ENCODE data around the gene RGS7.

The RGS7 gene

GRCh38 chr1:241275981-241276380 is 81.0 kb downstream of the RGS7 start:
- no peak overlapping the region for H3K23ac ChIP-seq (ENCODE audit: low read length)
- no peaks in the 10 kb centered on the region for H3K79me2 ChIP-seq (ENCODE audit: control insufficient read depth, insufficient read depth, low read length)
- H3K56ac ChIP-seq (ENCODE audit: low read length): no peak overlapping the region
- H2BK5ac ChIP-seq (ENCODE audit: low read length): no peak overlapping the region
- no peak overlapping the region for H3K18ac ChIP-seq (ENCODE audit: low read length)
- H3K4me1 ChIP-seq (ENCODE audit: control insufficient read depth, low read depth, low read length): no peaks in the 10 kb centered on the region
- no peaks in the 10 kb centered on the region for H3K27me3 ChIP-seq (ENCODE audit: insufficient read depth, low read length, poor library complexity)
- H3K4ac ChIP-seq (ENCODE audit: low read depth, low read length): no peak overlapping the region
- no peak overlapping the region for H3K27ac ChIP-seq (ENCODE audit: low read depth, low read length)
- no peaks in the 10 kb centered on the region for H3K79me1 ChIP-seq (ENCODE audit: low read length)
- DNase-seq: peak; percentile 56
- no CpG with 5 or more reads among the region's 5 CpGs for WGBS (ENCODE audit: extremely low coverage, insufficient coverage, low lambda C conversion rate)
- H3K4me2 ChIP-seq (ENCODE audit: low read length): no peak overlapping the region
- no peak overlapping the region for H2AK5ac ChIP-seq (ENCODE audit: low read length)
- H2BK15ac ChIP-seq (replicated peaks; ENCODE audit: low read depth): no peak overlapping the region
- no peak overlapping the region for H3K4me3 ChIP-seq (ENCODE audit: low read length)
- no peaks in the 10 kb centered on the region for H3K36me3 ChIP-seq (ENCODE audit: control insufficient read depth, insufficient read depth, low read length)
- H3K9ac ChIP-seq (ENCODE audit: low read length): no peak overlapping the region
- no peak overlapping the region for H2BK120ac ChIP-seq (ENCODE audit: low read depth, low read length)
- H4K8ac ChIP-seq (ENCODE audit: low read depth, low read length): no peak overlapping the region
- no peak overlapping the region for H4K5ac ChIP-seq (ENCODE audit: low read length)

- Histone ChIP-seq H4K8ac (ENCODE audit: low read depth, low read length) (no peak overlapping the region), H2AK5ac (ENCODE audit: low read length) (no peak overlapping the region), H3K4ac (ENCODE audit: low read depth, low read length) (no peak overlapping the region), H3K4me2 (ENCODE audit: low read length) (no peak overlapping the region), H3K79me2 (ENCODE audit: control insufficient read depth, insufficient read depth, low read length) (no peaks in the 10 kb centered on the region), H4K5ac (ENCODE audit: low read length) (no peak overlapping the region), H3K27ac (ENCODE audit: low read depth, low read length) (no peak overlapping the region), H3K4me1 (ENCODE audit: control insufficient read depth, low read depth, low read length) (no peaks in the 10 kb centered on the region), H3K23ac (ENCODE audit: low read length) (no peak overlapping the region), H3K9ac (ENCODE audit: low read length) (no peak overlapping the region), H3K36me3 (ENCODE audit: control insufficient read depth, insufficient read depth, low read length) (no peaks in the 10 kb centered on the region), H2BK15ac (replicated peaks; ENCODE audit: low read depth) (no peak overlapping the region), H3K27me3 (ENCODE audit: insufficient read depth, low read length, poor library complexity) (no peaks in the 10 kb centered on the region), H3K56ac (ENCODE audit: low read length) (no peak overlapping the region), H3K4me3 (ENCODE audit: low read length) (no peak overlapping the region), H2BK5ac (ENCODE audit: low read length) (no peak overlapping the region), H2BK120ac (ENCODE audit: low read depth, low read length) (no peak overlapping the region), H3K18ac (ENCODE audit: low read length) (no peak overlapping the region), H3K79me1 (ENCODE audit: low read length) (no peaks in the 10 kb centered on the region)
- no peak for DNase-seq
- no CpG with 5 or more reads among the region's 5 CpGs for WGBS (ENCODE audit: extremely low coverage, insufficient coverage, low lambda C conversion rate)
These were observed 81.8 kb downstream of the RGS7 start for GRCh38 chr1:241275226-241275625.

- no peak overlapping the region for H3K27ac ChIP-seq (ENCODE audit: low read depth, low read length)
- no peak overlapping the region for H3K23ac ChIP-seq (ENCODE audit: low read length)
- H3K9ac ChIP-seq (ENCODE audit: low read length): no peak overlapping the region
- no peak overlapping the region for H4K8ac ChIP-seq (ENCODE audit: low read depth, low read length)
- H3K4me1 ChIP-seq (ENCODE audit: control insufficient read depth, low read depth, low read length): no peaks in the 10 kb centered on the region
- no peak overlapping the region for H4K5ac ChIP-seq (ENCODE audit: low read length)
- H3K27me3 ChIP-seq (ENCODE audit: insufficient read depth, low read length, poor library complexity): no peaks in the 10 kb centered on the region
- H3K36me3 ChIP-seq (ENCODE audit: control insufficient read depth, insufficient read depth, low read length): no peaks in the 10 kb centered on the region
- H3K79me1 ChIP-seq (ENCODE audit: low read length): no peaks in the 10 kb centered on the region
- no peak overlapping the region for H2BK120ac ChIP-seq (ENCODE audit: low read depth, low read length)
- no peak overlapping the region for H3K18ac ChIP-seq (ENCODE audit: low read length)
- H2BK15ac ChIP-seq (replicated peaks; ENCODE audit: low read depth): no peak overlapping the region
- H3K79me2 ChIP-seq (ENCODE audit: control insufficient read depth, insufficient read depth, low read length): no peaks in the 10 kb centered on the region
- no peak overlapping the region for H3K4me3 ChIP-seq (ENCODE audit: low read length)
- no peak for DNase-seq
- no peak overlapping the region for H2BK5ac ChIP-seq (ENCODE audit: low read length)
- no peak overlapping the region for H2AK5ac ChIP-seq (ENCODE audit: low read length)
- H3K4me2 ChIP-seq (ENCODE audit: low read length): no peak overlapping the region
- H3K56ac ChIP-seq (ENCODE audit: low read length): no peak overlapping the region
- H3K4ac ChIP-seq (ENCODE audit: low read depth, low read length): no peak overlapping the region
- no CpG with 5 or more reads among the region's 4 CpGs for whole genome bisulfite sequencing (ENCODE audit: extremely low coverage, insufficient coverage, low lambda C conversion rate)
These were observed 82.3 kb downstream of the RGS7 start for GRCh38 chr1:241274693-241275092.

GRCh38 chr1:241272828-241273227 is 84.2 kb downstream of the RGS7 start:
- no peak overlapping the region for H2BK5ac ChIP-seq (ENCODE audit: low read length)
- no peak overlapping the region for H3K4me2 ChIP-seq (ENCODE audit: low read length)
- H2BK120ac ChIP-seq (ENCODE audit: low read depth, low read length): no peak overlapping the region
- no peak overlapping the region for H3K9ac ChIP-seq (ENCODE audit: low read length)
- no peak overlapping the region for H2AK5ac ChIP-seq (ENCODE audit: low read length)
- H3K36me3 ChIP-seq (ENCODE audit: control insufficient read depth, insufficient read depth, low read length): no peaks in the 10 kb centered on the region
- no peak overlapping the region for H4K8ac ChIP-seq (ENCODE audit: low read depth, low read length)
- no peak overlapping the region for H3K27ac ChIP-seq (ENCODE audit: low read depth, low read length)
- H3K4me3 ChIP-seq (ENCODE audit: low read length): no peak overlapping the region
- H4K5ac ChIP-seq (ENCODE audit: low read length): no peak overlapping the region
- no peak for DNase-seq
- H3K79me1 ChIP-seq (ENCODE audit: low read length): no peaks in the 10 kb centered on the region
- H3K27me3 ChIP-seq (ENCODE audit: insufficient read depth, low read length, poor library complexity): no peaks in the 10 kb centered on the region
- no peaks in the 10 kb centered on the region for H3K4me1 ChIP-seq (ENCODE audit: control insufficient read depth, low read depth, low read length)
- H3K56ac ChIP-seq (ENCODE audit: low read length): no peak overlapping the region
- H2BK15ac ChIP-seq (replicated peaks; ENCODE audit: low read depth): no peak overlapping the region
- H3K79me2 ChIP-seq (ENCODE audit: control insufficient read depth, insufficient read depth, low read length): no peaks in the 10 kb centered on the region
- H3K18ac ChIP-seq (ENCODE audit: low read length): no peak overlapping the region
- no peak overlapping the region for H3K4ac ChIP-seq (ENCODE audit: low read depth, low read length)
- H3K23ac ChIP-seq (ENCODE audit: low read length): no peak overlapping the region

- no peak overlapping the region for H3K27ac ChIP-seq (ENCODE audit: low read depth, low read length)
- H2BK15ac ChIP-seq (replicated peaks; ENCODE audit: low read depth): no peak overlapping the region
- H2AK5ac ChIP-seq (ENCODE audit: low read length): no peak overlapping the region
- no peak overlapping the region for H3K4me2 ChIP-seq (ENCODE audit: low read length)
- no peak overlapping the region for H2BK5ac ChIP-seq (ENCODE audit: low read length)
- no peak overlapping the region for H4K5ac ChIP-seq (ENCODE audit: low read length)
- H3K4ac ChIP-seq (ENCODE audit: low read depth, low read length): no peak overlapping the region
- no peak for DNase-seq
- no peak overlapping the region for H3K9ac ChIP-seq (ENCODE audit: low read length)
- no peak overlapping the region for H4K8ac ChIP-seq (ENCODE audit: low read depth, low read length)
- H3K23ac ChIP-seq (ENCODE audit: low read length): no peak overlapping the region
- no peak overlapping the region for H2BK120ac ChIP-seq (ENCODE audit: low read depth, low read length)
- H3K79me1 ChIP-seq (ENCODE audit: low read length): no peaks in the 10 kb centered on the region
- no peak overlapping the region for H3K4me3 ChIP-seq (ENCODE audit: low read length)
- H3K18ac ChIP-seq (ENCODE audit: low read length): no peak overlapping the region
- no peak overlapping the region for H3K56ac ChIP-seq (ENCODE audit: low read length)
- H3K79me2 ChIP-seq (ENCODE audit: control insufficient read depth, insufficient read depth, low read length): no peaks in the 10 kb centered on the region
- no CpG with 5 or more reads among the region's 1 CpG for WGBS (ENCODE audit: extremely low coverage, insufficient coverage, low lambda C conversion rate)
- H3K4me1 ChIP-seq (ENCODE audit: control insufficient read depth, low read depth, low read length): no peaks in the 10 kb centered on the region
- no peaks in the 10 kb centered on the region for H3K27me3 ChIP-seq (ENCODE audit: insufficient read depth, low read length, poor library complexity)
- no peaks in the 10 kb centered on the region for H3K36me3 ChIP-seq (ENCODE audit: control insufficient read depth, insufficient read depth, low read length)
These were observed 85.6 kb downstream of the RGS7 start for GRCh38 chr1:241271427-241271826.

DNA sequence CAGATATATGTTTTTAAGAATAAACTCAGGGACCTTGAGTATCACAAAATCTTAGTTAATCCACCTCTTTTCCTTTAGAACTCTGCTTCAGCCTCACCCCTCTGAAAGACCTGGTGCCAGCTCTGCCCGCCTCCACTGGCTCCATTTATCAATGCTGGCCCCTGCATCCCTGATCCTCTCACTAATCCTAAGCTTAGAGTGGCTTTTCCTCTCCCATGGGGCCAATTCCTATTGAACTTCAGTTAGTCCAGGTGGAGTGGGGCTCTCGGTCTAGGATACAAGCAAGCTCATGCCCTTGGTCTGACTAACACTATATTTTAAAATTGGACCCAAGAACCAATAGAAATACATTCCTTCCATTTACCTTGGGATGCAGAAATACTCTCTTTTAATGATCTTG is 87.0 kb downstream of the RGS7 start:
- no peak overlapping the region for H4K8ac ChIP-seq (ENCODE audit: low read depth, low read length)
- H3K27me3 ChIP-seq (ENCODE audit: insufficient read depth, low read length, poor library complexity): no peaks in the 10 kb centered on the region
- H3K4me3 ChIP-seq (ENCODE audit: low read length): no peak overlapping the region
- no peaks in the 10 kb centered on the region for H3K79me1 ChIP-seq (ENCODE audit: low read length)
- no peaks in the 10 kb centered on the region for H3K36me3 ChIP-seq (ENCODE audit: control insufficient read depth, insufficient read depth, low read length)
- no peak overlapping the region for H3K56ac ChIP-seq (ENCODE audit: low read length)
- no peak overlapping the region for H2BK15ac ChIP-seq (replicated peaks; ENCODE audit: low read depth)
- H3K4me1 ChIP-seq (ENCODE audit: control insufficient read depth, low read depth, low read length): no peaks in the 10 kb centered on the region
- no peak overlapping the region for H3K4ac ChIP-seq (ENCODE audit: low read depth, low read length)
- WGBS (ENCODE audit: extremely low coverage, insufficient coverage, low lambda C conversion rate): no CpG with 5 or more reads among the region's 2 CpGs
- no peak overlapping the region for H2AK5ac ChIP-seq (ENCODE audit: low read length)
- no peak overlapping the region for H3K27ac ChIP-seq (ENCODE audit: low read depth, low read length)
- no peak for DNase-seq
- no peak overlapping the region for H3K23ac ChIP-seq (ENCODE audit: low read length)
- H3K18ac ChIP-seq (ENCODE audit: low read length): no peak overlapping the region
- H3K9ac ChIP-seq (ENCODE audit: low read length): no peak overlapping the region
- no peak overlapping the region for H2BK5ac ChIP-seq (ENCODE audit: low read length)
- H3K4me2 ChIP-seq (ENCODE audit: low read length): no peak overlapping the region
- H3K79me2 ChIP-seq (ENCODE audit: control insufficient read depth, insufficient read depth, low read length): no peaks in the 10 kb centered on the region
- no peak overlapping the region for H2BK120ac ChIP-seq (ENCODE audit: low read depth, low read length)
- no peak overlapping the region for H4K5ac ChIP-seq (ENCODE audit: low read length)
